Measurements from ENCODE around the gene PRKAR1B. TPM values are rescaled to one million over a fixed set of nuclear protein-coding genes. Genes with fewer than 3 reads are reported as not detected.
"Not testable (repeated sequence)": the region's sequence is repeated elsewhere in the genome, so short reads cannot be mapped to it uniquely, and the experiment has no call there.

Gene PRKAR1B
- total RNA-seq, 1 experiment from 2014 or later, result 35.3 TPM

- in situ Hi-C loops (cut with HindIII; ENCODE audit: low pct_unique_long_range_greater_than_20kb, low sequenced_read_pairs), result no loop called here
- no peak for DNase-seq (ENCODE audit: low read depth)
These were observed 161.0 kb downstream of the PRKAR1B start for GRCh38 chr7:566100-566499.

- in situ Hi-C loops (cut with HindIII; ENCODE audit: low pct_unique_long_range_greater_than_20kb, low sequenced_read_pairs), result no loop called here
- no peak for DNase-seq (ENCODE audit: low read depth)
These were observed 162.8 kb downstream of the PRKAR1B start for GRCh38 chr7:564176-564865.

GRCh38 chr7:563629-564170 lies 163.4 kb downstream of the PRKAR1B start:
- in situ Hi-C loops (cut with HindIII; ENCODE audit: low pct_unique_long_range_greater_than_20kb, low sequenced_read_pairs), result no loop called here
- DNase-seq (ENCODE audit: low read depth), result no peak

- in situ Hi-C loops (cut with HindIII; ENCODE audit: low pct_unique_long_range_greater_than_20kb, low sequenced_read_pairs), result no loop called here
- no peak for DNase-seq (ENCODE audit: low read depth)
These were observed 164.1 kb downstream of the PRKAR1B start for GRCh38 chr7:562789-563628.

GRCh38 chr7:562374-562675 lies 164.8 kb downstream of the PRKAR1B start:
- DNase-seq (ENCODE audit: low read depth), result no peak
- in situ Hi-C loops (cut with HindIII; ENCODE audit: low pct_unique_long_range_greater_than_20kb, low sequenced_read_pairs), result no loop called here

- in situ Hi-C loops (cut with HindIII; ENCODE audit: low pct_unique_long_range_greater_than_20kb, low sequenced_read_pairs), result no loop called here
- DNase-seq (ENCODE audit: low read depth), result no peak
These were observed 165.3 kb downstream of the PRKAR1B start for GRCh38 chr7:561631-562373.

- in situ Hi-C loops (cut with HindIII; ENCODE audit: low pct_unique_long_range_greater_than_20kb, low sequenced_read_pairs), result no loop called here
- DNase-seq (ENCODE audit: low read depth), result no peak
These were observed 166.0 kb downstream of the PRKAR1B start for GRCh38 chr7:560966-561630.

GRCh38 chr7:559396-559705 lies 167.7 kb downstream of the PRKAR1B start:
- no peak for DNase-seq (ENCODE audit: low read depth)
- in situ Hi-C loops (cut with HindIII; ENCODE audit: low pct_unique_long_range_greater_than_20kb, low sequenced_read_pairs), result no loop called here

GRCh38 chr7:557558-557881 lies 169.6 kb downstream of the PRKAR1B start:
- no peak for DNase-seq (ENCODE audit: low read depth)
- in situ Hi-C loops (cut with HindIII; ENCODE audit: low pct_unique_long_range_greater_than_20kb, low sequenced_read_pairs), result no loop called here

GRCh38 chr7:556837-557557 lies 170.1 kb downstream of the PRKAR1B start:
- no peak for DNase-seq (ENCODE audit: low read depth)
- in situ Hi-C loops (cut with HindIII; ENCODE audit: low pct_unique_long_range_greater_than_20kb, low sequenced_read_pairs), result no loop called here

- no peak for DNase-seq (ENCODE audit: low read depth)
- in situ Hi-C loops (cut with HindIII; ENCODE audit: low pct_unique_long_range_greater_than_20kb, low sequenced_read_pairs), result no loop called here
These were observed 170.7 kb downstream of the PRKAR1B start for GRCh38 chr7:556291-556826.

- in situ Hi-C loops (cut with HindIII; ENCODE audit: low pct_unique_long_range_greater_than_20kb, low sequenced_read_pairs), result no loop called here
- DNase-seq (ENCODE audit: low read depth), result no peak
These were observed 171.4 kb downstream of the PRKAR1B start for GRCh38 chr7:555551-556160.

- in situ Hi-C loops (cut with HindIII; ENCODE audit: low pct_unique_long_range_greater_than_20kb, low sequenced_read_pairs), result no loop called here
These were observed 173.4 kb downstream of the PRKAR1B start for GRCh38 chr7:553636-554111.

GRCh38 chr7:552868-553635 lies 174.0 kb downstream of the PRKAR1B start:
- in situ Hi-C loops (cut with HindIII; ENCODE audit: low pct_unique_long_range_greater_than_20kb, low sequenced_read_pairs), result no loop called here

More at GRCh38 chr7:553636-554111, 173.4 kb downstream of the PRKAR1B start:
- DNase-seq (ENCODE audit: low read depth), result no peak

GRCh38 chr7:552151-552867 lies 174.8 kb downstream of the PRKAR1B start:
- DNase-seq (ENCODE audit: low read depth); in situ Hi-C loops (cut with HindIII; ENCODE audit: low pct_unique_long_range_greater_than_20kb, low sequenced_read_pairs): not testable (repeated sequence)

More at GRCh38 chr7:552868-553635, 174.0 kb downstream of the PRKAR1B start:
- no peak for DNase-seq (ENCODE audit: low read depth)

GRCh38 chr7:551615-551970 lies 175.5 kb downstream of the PRKAR1B start:
- in situ Hi-C loops (cut with HindIII; ENCODE audit: low pct_unique_long_range_greater_than_20kb, low sequenced_read_pairs), result not testable (repeated sequence)

More at GRCh38 chr7:551615-551970, 175.5 kb downstream of the PRKAR1B start:
- not testable (repeated sequence) for DNase-seq (ENCODE audit: low read depth)

Measured in Caki2 (cell line).